ENCODE data around the gene DENND4A. TPM values are rescaled to one million over a fixed set of nuclear protein-coding genes. Genes with fewer than 3 reads are reported as not detected.

DENND4A gene
- total and polyA plus RNA-seq, 9 of the 15 experiments (the other 6 are each of a cell fraction or from before 2014, with no cell fraction given) = 6.8 to 32.3 (median 19.9) TPM

- TF ChIP-seq FOXJ3 (CRISPR knock-in tag; IDR thresholded peaks at IDR 0.05) (no peak), CREM (IDR thresholded peaks at IDR 0.05; ENCODE audit: low read depth) (peak; percentile 55), ATF1 (CRISPR knock-in tag; IDR thresholded peaks at IDR 0.05) (no peak), ATF1 (tag; IDR thresholded peaks at IDR 0.05) (peak; percentile 1; the same call in 1 of the 2 replicates), MYBL2 (IDR thresholded peaks at IDR 0.05; ENCODE audit: low read depth) (no peak), MYBL2 (CRISPR knock-in tag; IDR thresholded peaks at IDR 0.05; ENCODE audit: borderline replicate concordance) (no peak), ETV6 (IDR thresholded peaks at IDR 0.05; ENCODE audit: borderline replicate concordance in 1 of 2, low read depth in 2 of 2, low read length in 1 of 2) (0 out of 4 replicates have a peak, but pooled peaks of 1 of the 2 experiments have one; percentile 49), ETV6 (CRISPR knock-in tag; IDR thresholded peaks at IDR 0.05; ENCODE audit: borderline replicate concordance) (no peak), MIER1 (IDR thresholded peaks at IDR 0.05; ENCODE audit: low read depth) (no peak), ZNF263 (CRISPR knock-in tag; IDR thresholded peaks at IDR 0.05; ENCODE audit: borderline replicate concordance) (no peak), CLOCK (CRISPR knock-in tag; IDR thresholded peaks at IDR 0.05; ENCODE audit: borderline replicate concordance) (no peak), ARID1B (IDR thresholded peaks at IDR 0.05) (peak; percentile 93), MTA1 (IDR thresholded peaks at IDR 0.05; ENCODE audit: borderline replicate concordance) (peak; percentile 21; the same call in 1 of the 2 replicates), RCOR1 (IDR thresholded peaks at IDR 0.05; ENCODE audit: borderline replicate concordance in 1 of 2, low read depth in 2 of 2, low read length in 2 of 2) (peak in 1 of 2 experiments; percentile 63; a peak in 2 of 4 replicates), ZNF592 (IDR thresholded peaks at IDR 0.05) (peak; percentile 70; the same call in 1 of the 2 replicates), MLX (CRISPR knock-in tag; conservative IDR thresholded peaks at IDR 0.05) (no peak), HDAC3 (IDR thresholded peaks at IDR 0.05; ENCODE audit: borderline replicate concordance, partially characterized antibody) (peak; percentile 28), ZNF444 (CRISPR knock-in tag; IDR thresholded peaks at IDR 0.05) (no peak), SMARCB1 (IDR thresholded peaks at IDR 0.05; ENCODE audit: insufficient read length, low read depth) (peak; percentile 63), NFIC (IDR thresholded peaks at IDR 0.05) (peak; percentile 35; the same call in 1 of the 2 replicates)
These were observed 27.5 kb upstream of the DENND4A start (continued) for GRCh38 chr15:65819563-65819960.
